ENCODE results near the gene ARPC5.
"Not testable (repeated sequence)": the region's sequence is repeated elsewhere in the genome, so short reads cannot be mapped to it uniquely, and the experiment has no call there.

ARPC5 gene

DNA sequence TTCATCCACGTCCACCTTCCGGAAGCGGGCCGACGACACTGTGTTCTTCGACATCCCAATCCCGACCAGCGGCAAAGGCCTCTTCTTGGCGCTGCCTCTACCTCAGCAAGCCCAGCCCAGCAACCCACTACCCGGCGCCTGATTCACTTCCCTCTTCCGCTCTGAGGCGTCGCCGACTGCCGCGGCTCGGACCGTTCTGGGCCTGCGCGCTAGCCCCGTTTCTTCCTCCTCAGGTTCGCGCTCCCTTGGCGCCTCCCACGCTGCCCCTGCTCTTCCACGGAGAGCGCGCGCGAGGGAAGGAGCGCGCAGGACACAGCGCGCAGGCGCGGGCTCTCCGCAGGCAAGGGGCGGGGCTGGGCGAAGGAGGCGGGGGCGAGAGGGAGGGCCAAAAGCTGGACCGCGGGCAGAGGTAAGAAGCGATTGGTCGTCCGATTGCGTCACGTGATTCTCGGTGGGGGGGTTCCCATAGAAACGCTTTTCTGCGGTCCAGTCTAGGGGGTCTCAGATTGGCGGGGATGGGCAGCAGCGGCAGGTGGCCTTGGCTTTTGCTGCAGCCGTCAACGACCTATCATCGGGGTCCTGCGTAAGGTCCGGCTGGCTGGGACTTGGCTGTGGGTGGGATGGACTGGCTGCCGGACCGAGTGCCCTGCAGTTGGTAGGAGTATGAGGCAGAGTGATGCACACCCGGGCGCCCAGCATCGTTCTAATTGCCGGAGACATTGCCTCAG lies at the start of gene ARPC5:
Gene ARPC5, minus strand, starts transcription at position 178 of the 728 bp plus-strand sequence. Its CDS starts 124 bp downstream, at position 54.
- peak; percentile 97 for DNase-seq

DNA sequence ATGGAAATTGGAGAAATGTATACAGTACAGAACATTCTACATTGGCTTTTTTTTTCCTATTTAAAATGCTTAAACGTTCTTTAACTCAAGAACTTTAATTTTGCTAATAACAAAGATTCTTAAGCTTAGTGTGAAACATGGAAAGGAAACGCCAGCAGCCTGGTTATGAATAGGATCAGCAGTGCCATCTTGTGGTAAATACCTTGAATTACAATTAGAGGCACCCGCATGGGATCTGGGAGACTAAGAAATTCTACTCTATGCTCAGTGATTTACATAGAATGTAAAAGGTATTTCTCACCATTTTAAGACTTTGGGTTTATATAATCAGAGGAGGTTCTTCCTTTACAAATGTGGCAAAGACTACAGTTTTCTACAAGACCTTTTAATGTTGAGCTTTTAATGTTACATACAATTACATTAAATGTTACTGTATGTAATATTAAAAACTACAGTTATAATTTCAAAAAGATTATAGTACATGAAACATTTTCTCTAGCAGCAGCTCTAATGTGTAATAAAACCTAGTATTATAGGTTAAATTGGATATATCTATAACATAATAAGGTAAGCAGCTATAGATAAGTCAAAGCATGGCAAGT lies 49.6 kb upstream of the ARPC5 start:
- DNase-seq: peak; percentile 19

DNA sequence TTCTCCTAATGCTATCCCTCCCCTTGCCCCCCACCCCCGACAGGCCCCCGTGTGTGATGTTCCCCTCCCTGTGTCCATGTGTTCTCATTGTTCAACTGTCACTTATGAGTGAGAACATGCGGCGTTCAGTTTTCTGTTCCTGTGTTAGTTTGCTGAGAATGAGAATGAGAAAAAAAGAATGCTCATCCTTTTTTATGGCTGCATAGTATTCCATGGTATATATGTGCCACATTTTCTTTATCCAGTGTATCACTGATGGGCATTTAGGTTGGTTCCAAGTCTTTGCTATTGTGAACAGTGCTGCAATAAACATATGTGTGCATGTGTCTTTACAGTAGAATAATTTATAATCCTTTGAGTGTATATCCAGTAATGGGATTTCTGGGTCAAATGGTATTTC lies 43.8 kb upstream of the ARPC5 start:
- not testable (repeated sequence) for DNase-seq

DNA sequence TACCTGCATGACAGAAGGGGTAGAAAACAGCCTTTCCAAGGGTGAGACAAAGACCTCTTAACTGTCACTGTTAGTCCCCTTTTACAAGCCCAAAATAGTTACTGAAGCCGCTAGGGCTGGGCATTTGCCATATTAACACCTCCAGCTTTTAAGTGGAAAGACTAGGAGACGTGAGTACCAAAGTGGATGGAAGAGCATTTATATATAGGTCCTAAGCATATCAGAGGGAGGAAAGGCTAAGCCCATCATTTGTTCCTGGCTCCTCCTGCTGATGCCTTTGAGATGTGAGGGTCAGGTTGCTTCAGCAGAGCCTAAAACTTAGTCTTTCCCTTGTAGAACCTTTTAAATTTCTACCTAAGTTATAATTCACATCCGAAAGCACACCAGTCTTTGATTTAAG lies 43.2 kb upstream of the ARPC5 start:
- no peak for DNase-seq

DNA sequence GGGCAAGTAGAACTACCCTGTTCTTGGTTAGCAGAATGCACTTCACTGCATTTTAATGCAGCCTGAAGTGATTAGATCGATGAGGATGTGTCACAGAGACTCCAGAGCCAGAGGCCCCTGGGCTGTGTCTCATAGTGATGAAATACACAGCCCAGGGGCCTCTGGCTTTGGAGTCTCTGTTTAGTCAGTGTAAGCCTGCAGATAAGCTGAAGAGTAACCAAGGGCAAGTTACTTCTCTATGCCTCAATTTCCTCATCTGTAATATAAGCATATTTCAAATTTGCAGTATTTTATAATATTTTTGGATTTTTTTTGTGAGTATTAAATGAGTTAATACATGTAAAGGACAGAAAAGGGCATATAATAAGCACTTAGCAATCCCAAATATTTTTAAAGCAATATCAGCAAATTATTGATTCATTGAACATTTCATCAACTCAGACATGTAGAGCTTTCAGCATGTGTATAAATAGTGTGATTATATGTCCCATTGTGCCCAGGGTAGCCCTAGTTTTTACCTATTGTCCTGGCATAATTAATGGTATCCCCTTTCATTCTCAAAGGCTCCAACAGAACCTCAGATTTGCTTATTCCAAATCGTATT lies 41.1 kb upstream of the ARPC5 start:
- DNase-seq: peak; percentile 38

DNA sequence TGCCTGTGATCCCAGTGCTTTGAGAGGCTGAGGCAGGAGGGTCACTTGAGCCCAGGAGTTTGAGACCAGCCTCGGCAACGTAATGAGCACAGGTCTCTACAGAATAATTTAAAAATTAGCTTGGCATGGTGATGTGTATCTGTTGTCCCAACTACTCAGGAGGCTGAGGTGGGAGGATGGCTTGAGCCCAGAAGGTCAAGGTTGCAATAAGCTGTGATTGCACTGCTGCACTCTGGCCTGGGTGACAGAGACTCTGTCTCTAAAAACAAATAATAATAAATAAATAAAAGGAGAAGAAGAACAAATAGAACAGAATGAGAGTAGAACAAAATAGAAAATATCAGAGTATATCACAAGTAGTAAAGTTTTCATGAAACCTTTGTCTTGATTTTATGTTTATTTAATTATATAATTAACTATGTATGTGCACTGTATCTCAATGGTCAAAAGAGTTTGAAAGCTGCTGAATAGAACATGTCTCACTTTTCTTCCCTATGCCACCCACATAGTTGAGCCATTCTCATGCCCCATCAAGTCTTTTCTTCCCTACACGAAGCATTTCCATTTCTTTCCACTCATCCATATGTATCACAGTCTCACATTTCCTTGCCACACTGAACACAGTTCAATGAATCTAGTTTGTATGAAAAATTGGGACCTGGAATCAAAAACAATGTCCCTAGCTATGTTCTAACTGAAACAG lies 40.5 kb upstream of the ARPC5 start:
- no peak for DNase-seq

DNA sequence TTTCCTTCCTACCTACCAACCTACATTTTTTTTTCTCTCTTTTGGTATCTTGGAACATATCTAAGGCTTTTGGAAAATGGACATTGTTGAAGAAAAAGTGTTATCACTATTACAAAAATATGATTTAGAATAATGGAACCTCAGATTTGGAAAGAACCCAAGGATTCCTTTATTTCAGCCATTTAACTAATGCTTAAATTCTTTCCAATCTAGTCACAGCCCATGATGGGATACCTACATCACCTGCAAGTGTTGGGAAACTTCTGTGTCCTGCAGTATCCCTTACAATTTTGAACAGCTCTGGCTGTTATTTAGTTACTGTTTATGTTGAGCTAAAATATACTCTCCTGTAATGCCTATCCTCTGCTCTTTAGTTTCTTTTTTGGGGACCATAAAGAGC lies 39.8 kb upstream of the ARPC5 start:
- DNase-seq: no peak

DNA sequence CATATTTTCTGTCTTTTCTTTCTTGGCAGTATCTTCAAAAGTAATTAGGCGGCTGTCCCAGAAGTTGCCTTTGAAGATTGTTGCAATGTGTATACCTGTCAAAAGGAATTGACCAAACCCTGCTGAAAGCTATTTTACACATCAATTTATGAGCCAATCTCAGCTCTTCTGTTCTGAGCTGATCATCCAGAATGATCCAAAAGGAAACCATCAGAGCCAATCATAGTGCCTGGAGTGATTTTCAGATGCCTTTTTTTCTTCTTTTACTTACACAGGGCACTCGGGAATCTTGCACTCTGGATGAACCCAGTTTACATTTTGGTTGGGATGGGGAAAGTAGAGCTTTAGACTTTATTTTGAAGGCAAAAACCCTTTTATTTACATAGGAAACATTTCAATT lies 39.3 kb upstream of the ARPC5 start:
- DNase-seq: no peak

DNA sequence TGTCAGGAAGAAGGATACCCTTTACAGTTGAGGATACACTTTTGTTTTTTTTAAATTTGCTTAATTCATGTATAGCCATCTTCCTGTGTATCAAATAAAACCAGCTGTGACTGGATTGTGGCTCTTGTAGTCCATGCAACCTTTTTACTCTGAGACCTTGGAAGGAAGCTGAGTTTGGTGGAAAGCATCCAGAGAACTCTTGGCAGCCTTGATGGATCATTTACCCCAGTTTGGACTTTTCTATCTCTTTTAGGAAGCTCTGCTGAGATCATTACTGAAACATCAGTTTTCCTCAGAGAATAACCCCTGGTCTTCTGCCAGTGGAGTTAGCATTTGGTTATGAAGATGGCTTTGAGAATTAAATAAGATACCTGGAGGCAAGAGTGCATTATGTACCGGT lies 38.8 kb upstream of the ARPC5 start:
- no peak for DNase-seq

DNA sequence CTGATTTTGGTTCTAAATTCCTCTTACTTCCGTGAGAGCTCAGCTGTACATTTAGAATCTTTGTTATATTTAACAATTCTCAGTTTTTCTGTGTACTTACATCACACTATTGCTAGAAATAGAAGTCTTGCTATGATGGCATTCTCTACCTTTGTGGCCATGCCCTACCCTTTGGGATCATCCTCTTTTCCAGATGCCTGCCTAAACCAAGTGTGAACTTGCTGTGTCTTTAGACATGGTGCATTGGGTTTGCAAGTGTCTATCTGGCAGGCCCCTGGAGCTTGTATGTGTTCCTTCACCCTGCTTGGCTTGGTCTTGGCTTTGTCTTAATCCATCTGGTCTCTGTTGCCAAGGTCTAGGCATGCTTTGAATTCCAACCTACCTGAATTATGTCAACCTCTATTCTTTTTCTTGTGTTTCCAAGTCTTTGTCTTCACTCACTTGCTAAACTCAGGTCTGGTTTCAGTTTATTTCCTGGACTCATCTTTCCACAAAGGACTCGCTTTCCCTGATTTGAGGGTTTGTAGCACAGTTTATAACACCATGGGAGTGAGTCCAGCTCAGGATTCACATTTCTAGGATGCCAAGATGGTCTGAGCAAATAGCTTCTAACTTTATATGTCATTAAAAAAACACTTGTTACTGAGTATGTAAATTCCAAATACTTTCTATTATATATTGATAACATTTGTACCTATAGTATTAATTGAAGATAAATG lies 38.2 kb upstream of the ARPC5 start:
- no peak for DNase-seq

DNA sequence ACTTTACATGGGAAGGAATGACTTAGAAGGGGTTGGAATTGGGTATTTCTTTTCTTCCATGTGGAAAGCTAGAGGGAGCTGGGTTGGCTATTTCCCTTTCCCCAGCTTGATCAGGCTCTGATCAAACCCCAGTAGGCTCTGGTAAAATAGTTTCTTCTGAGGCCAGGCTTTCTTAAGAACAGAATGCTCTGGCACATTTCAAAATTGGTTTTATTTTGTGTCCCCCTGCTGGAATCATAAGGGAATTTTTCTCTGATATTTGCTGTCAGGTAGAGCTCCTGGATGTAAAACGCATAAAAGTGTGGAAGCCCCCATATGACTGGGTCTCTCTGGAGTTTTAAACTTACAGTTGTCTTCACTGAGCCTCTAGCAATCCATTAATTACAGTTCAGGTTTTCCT lies 34.6 kb upstream of the ARPC5 start:
- DNase-seq: no peak

DNA sequence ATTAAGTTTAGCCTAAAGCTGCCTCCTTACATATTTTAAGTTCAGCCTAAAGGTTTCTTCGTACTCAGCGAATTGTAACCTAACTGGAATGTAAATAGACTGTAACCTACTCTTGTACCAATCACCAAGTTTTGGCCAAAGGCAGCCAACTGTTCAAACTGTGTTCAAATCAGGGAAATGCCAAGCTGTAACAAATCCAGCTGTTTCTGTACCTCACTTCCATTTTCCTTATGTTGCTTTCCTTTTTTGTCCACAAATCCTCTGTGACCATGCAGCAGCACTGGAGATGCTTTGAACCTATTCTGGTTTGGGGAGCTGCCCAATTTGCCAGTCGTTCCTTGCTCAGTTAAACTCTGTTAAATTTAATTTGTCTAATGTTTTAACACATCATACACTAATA lies 20.8 kb upstream of the ARPC5 start:
- no peak for DNase-seq

DNA sequence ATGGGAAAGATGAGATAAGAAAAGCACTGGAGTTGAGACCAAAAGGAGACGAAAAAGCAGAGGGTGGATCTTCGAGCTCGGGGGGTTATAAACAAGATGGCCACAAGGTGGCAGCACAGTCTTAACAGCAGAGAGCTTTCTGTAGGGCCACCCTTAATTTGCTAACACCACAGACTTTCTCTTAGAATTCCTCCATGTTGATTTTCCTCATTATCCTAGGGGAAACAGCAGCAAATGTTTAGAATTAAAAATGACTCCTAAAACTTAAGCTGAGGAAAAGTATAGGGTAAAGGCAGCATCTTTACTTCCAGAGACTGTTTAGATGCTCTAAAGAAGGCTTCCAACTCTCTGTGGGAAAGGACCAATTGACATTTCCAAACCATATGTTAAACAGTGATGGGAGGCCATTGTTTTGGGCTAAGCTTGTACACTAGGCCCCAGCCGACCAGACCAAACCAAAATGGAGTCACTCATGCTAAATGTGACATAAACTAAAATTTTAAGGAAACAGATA lies 20.0 kb upstream of the ARPC5 start:
- DNase-seq: peak; percentile 83

DNA sequence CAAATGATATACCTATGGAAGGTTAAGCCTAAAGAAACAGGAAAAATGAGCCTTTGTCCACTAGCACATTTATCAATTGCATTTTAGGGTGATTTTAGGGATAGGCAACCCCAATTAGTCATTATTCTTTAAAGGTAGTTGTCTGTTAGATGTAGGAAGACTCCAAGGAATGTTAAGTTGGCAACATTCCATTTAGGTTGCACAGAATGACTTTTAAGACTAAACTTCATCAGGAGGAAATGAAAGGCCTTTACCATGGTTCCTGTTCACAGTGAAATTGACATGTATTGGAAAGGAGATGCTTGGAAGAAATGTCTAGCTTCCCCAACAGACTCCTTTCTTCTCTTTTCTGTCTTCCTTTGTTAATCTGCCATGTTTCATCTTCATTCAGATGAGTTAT lies 19.1 kb upstream of the ARPC5 start:
- no peak for DNase-seq

DNA sequence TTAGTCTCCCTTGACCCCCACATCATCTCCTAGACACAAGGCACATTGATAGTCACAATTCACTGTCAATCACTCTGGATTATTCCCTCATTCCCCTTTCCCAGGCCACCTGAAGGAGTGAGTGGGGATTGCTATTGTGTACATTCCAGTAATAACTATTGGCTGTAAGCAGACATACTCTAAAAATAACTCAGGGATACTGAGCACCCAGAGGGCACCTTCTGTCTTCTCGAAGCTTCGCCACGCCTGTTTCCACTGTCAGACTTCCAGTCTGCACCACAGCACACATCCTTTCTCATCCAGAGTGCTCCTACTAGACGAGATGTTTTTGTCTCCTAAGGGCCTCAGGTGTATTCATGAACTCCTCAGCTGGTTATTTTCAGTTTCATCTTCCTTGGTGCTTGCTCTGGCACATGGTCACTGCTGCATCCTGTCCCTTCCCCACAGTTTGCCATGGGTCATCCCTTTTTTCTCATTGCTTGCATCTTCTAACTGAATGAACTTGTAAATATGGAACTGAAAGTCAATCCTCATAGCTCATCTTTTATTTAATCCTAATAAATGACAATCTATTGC lies 18.4 kb upstream of the ARPC5 start:
- DNase-seq: no peak

DNA sequence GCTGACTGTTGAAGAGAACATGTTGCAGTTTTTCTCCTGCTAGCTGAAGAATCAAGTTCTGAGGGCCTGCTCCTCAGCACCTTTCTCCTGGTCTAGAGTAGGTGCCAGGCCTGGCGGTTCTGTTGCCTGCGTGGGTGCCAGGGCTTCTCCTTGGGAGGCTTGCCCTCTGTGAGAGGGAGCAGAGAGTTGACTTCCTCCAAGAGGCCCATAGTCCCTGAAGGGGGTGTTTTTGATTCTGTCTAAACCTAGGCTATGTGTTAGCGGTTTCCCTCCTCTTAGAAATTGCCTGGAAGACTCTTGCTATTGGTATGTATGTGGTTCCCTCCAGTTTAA lies 17.8 kb upstream of the ARPC5 start:
- no peak for DNase-seq

DNA sequence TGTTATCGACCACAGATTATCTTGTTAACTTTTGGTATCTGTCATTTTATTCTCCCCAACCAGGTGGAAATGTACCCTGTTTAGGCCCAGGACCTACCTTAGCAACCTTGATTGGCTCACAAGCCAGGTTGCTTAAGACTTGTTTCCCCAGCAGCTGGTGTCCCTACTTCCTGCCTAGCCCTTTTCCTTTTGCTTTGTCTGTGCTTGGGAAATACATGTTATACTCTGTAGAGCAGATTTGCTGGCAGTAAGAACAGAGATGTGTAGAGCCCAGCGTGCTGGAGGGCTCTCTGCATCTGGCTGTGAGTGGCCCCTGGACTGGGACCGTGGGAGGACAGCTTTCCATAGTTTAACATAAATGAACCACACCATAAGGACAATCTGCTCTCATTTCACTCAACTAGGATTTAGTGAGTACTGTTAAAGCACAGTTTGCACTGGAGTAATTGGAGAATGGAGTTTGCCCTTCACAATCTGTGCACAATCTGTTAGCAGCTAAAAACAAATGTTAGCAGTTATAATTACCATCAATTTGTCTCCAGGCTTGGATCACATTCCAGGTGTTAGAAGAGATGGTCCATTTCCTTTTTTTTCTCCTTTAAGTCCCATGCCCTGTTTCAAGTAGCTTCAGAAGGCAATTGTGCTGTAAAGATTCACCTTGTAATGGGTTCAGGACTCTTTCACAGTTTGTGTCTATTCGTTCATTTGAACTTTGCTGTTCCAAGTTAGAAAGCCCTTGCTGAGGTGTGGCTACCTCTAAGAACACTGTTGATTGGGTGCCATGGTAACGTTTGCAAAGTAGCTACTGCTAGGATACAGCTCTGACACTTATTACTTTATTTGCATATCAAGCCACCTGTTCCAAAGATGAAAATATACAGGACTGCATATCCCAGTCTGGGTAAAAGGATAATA lies 17.2 kb upstream of the ARPC5 start, which contains the start of gene APOBEC4:
Gene APOBEC4, minus strand, starts transcription at position 770 of the 915 bp plus-strand sequence. CDS start 4,535 bp downstream, outside the sequence.
- DNase-seq: no peak

DNA sequence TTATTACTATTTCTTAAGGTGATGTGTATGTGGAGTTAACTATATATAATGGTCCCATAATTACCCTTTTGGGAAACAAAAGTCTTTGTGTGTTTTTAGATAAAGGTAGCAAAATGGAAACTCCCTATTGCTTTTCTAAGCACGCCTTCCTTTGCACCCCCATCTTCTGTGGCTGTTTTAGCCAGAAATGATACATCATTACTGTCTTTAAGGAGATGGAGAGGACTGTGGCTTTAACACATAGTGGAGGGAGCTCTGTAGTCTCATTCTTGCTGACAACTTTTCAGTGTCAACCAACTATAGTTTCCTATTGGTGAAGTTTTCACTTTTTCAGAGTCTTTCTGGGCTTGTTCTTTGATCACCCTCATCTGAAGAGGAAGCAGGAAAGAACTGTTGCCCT lies 16.5 kb upstream of the ARPC5 start:
- DNase-seq: no peak

DNA sequence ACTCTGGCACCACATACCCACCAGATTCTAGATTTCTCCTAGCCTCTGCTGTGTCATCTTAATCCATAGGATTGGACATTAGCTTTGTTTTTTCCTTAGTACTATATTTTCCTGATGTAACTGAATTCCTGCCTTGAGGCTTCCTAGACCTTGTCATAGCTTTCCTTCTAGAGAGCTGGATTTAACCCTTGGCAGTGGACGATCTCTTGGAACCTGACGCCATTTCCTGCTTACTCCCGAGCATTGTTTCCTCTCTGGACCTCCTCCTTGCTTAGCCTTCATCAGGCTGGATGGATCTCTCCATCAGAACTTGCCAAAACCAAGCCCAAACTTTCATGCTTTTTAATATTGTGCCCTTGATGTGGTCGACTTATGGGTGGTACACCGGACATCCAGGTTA lies 16.0 kb upstream of the ARPC5 start:
- DNase-seq: no peak

DNA sequence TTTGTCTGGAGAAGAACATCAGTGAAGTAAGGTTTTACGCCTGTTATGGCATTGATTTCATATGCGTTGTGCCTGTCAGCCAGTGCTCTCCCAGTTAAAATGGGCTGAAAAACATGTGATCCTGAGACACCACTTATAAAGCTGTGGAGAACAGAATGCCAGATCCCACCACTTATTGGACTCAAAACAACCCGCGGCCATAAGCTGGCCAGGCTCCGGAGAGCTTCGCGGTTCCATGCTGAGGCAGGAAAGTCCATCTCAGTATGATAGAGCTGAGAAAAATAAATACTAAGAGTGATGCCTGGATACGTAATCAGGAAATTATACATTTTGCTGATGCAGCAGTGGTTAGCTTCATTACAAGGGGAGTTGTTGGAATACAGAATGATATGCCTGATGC lies 12.5 kb upstream of the ARPC5 start:
- DNase-seq: no peak

DNA sequence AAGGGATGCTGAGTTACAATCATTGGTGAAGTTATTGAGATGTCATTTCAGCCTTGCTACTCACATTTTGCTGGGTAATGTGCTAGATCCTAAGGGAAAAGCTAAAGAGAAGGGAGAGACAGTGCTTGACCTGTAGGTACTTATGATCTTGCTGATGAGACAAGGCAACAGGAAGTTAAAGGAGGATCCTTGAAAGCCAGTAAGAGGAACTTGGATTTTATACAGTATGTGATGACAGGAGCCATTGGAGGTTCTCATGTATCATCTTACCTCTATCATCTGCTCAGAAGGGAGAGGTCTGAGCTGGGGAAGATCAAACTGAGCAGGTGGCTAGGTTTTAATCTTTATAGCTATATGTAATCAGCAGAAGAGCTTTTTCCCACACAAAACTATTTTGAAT lies 11.2 kb upstream of the ARPC5 start:
- DNase-seq: no peak

Data from retina (tissue), 1 donor.